NCI-H510A (cell line): ENCODE measurements around the gene DIAPH2.

Source experiments
- DNase-seq: peaks from one replicate; lab custom pipeline; 2025; lab: John Stamatoyannopoulos, UW

DIAPH2 gene

DNA sequence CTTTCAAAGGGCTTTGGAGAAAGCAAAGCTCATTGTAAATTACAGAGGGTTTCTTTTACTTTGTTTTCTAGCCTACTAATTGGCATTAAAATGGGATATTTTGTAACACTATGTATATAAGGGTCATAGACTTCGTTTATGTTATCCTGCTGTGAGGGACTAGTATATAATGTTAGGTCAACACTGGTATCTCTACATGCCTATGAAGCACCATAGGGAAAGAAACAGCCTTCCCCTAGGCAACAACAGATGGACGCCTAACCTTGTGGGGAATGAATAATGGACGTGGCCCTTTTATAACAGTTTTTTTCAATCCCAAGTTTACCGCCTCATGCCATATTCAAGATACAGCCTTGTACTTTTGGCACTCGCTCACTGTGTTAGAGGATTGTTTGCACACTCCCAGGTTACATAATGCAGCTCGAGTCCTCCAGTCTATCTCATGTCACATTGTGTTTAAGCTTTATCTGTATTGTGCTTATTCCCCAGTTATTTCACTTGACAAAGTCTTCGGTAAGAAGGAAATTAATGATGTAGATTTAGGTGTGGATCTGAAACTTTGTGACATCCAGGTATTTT is 910.1 kb downstream of the DIAPH2 start:
- no peak for DNase-seq

DNA sequence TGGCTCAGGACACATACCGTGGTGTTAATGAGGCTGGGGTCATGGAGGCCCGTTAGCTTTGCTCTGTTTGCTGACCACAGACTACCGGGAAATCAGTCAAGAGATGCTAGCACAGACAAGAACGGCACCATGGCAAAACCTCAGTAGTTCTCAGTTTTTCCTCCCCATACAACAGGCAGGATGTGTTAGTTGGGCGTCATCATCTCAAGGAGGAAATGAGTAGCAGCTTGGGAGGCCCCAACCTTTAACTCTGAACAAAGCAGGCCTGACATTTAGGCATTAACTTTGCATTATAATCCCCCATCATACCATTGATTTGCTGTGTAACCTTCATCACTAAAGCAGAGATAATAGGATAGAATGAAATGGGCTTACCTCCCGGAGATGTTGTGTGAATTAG is 913.3 kb downstream of the DIAPH2 start:
- DNase-seq, result no peak

DNA sequence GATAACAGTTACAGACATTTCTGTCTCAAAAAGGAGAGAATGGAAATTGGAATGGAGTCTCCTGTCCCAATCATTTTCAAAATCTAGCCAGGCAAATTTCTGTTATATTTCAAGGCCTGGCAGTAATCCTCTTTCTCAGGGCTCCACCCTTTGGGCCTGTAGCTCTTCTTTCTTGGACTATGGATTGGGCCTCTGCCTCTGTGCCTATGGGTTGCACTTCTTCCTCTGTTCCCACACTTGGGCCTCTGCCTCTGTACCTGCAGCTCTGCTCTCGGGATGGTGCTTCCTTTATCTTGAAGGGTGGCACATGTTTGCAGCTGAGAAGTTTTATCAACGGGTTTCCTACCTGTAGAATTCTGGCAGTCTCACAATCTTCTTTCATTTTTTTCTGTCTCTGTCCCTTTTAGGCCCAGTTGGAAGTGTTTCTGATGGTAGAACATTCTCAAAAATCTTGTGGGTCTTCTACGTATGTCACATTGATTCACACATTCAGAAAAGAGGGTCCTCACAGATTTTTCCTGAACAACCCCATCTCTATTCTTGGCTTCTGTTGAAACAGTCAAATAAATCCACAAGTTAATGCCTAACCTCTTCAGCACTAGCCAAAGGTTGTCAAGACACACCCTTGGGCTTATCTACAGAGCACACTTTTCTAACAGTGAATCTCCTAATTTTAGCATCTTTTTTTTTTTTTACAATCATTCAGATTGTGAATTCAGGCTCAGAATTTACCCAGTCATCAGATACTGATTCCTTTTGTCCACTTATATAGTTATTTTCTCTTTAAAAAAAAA is 918.0 kb downstream of the DIAPH2 start:
- DNase-seq, result no peak

DNA sequence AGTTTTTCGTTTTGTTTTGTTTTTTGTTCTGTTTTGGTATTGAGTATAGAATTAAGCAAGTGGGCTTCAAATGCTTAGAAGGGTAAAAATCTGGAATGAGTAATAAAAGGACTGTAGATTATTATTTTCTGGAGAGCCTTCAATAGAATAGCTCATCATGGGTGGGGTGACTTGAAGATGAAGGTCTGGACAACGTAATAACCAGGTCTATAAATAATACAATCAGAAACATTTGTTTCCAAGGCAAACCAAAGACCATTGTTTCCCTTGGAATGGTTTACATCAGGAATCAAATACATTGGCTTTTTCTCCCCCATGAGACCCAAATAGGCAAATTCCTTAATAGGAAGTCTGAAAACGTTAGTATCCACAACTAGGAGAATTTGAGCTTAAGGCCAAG is 920.6 kb downstream of the DIAPH2 start:
- DNase-seq, result no peak

DNA sequence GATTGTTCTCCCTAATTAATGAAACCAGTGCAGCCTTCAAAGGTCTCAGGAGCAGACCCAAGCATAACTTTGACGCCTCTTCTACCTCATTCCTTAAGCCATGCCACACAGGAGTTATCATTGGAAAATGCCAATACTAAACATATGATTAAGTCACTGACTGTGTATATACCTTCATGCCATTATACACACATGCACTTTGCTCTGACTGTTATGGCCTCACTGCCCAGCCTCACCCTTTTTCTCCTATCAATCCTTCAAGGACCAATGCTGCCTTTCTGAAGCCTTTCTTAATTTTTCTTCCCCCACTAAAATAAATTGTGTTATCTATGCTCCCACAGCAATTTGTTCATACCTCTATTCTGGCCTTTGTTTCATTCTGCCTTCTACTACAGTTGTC is 924.7 kb downstream of the DIAPH2 start:
- DNase-seq, result no peak

DNA sequence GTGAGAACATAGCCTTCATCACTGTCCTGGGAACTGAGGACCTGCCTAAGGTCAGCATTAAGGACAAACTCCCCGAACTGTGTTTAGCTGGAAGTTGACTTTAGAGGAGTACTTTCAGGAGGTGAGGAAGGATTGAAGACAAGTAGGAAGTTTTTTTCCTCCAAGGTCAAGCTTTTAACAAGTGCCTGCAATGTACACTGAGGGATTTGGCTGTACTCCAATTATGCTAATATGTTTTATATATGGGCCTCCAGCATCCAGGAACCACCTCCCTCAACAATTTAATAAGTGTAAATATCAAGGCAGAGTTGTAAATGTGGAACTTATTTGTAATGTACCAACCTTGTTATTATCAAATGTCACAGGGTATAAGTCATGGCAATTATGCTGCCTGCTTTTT is 925.3 kb downstream of the DIAPH2 start:
- DNase-seq, result no peak

DNA sequence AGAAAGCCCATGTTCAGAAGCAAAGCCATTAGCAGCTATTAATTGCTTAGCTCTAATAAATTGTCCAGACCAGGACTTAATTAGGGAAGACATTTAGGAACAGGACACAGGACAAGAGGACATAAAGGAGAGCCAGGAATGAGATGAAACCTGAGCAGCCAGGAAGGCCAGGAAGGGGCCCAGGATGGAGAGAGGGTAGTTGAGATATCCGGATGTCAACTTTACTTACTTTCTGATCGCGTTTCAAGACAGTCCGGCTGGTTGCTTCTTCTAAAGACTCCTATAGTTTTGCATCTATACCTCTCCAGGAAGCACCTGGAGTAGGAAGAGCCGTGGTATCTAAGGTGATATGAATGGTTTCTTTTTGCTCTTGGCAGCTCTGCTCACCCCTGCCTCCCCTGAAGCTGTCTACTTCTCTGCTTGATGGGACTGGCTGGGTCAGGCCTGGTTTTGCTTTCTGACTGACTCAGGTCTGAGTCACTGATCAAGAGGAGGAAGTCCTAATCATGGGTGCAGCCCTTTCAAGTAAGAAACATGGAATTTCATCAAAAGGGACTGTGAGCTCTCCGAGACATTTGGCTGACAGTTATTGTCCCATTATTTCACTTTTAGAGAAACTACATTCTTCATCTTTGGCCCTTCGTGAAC is 932.4 kb downstream of the DIAPH2 start:
- DNase-seq, result no peak

DNA sequence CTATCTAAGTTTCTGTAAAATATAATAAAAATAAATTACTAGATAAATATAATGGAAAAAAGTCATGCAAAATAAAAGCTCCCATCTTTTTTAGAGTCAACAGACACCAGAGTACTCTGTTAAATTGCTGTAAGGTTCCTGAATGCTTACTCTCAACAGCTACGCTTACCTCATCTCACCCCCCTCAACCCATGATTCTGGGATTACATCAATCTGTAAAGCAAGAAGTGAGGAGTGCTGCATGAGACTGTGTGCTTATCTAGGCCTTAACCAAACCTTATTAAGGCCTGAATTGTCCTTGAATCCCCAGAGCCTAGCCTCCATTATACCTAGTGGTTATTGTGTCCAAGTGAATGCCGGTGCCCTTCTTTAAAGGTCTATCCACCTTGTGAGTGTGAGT is 934.9 kb downstream of the DIAPH2 start:
- no peak for DNase-seq

DNA sequence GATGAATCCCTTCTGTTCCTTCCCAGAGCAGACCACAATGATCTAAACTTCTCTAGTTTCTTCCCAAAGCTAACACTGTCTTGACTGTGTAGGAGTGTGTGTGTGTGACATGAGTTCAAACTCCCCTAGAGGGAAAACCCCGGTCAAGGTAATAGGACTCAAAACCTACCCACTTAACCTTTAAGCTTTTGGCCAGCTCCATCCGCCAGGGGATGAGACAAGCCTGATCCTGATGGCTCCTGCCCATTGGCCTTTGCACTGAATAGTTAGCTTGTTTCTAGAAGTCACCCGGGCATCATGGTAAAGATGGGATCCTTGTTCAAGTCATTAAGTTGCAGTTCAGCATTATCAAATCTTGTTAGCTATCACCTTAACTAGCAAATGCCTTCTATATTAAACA is 937.5 kb downstream of the DIAPH2 start:
- DNase-seq, result no peak

DNA sequence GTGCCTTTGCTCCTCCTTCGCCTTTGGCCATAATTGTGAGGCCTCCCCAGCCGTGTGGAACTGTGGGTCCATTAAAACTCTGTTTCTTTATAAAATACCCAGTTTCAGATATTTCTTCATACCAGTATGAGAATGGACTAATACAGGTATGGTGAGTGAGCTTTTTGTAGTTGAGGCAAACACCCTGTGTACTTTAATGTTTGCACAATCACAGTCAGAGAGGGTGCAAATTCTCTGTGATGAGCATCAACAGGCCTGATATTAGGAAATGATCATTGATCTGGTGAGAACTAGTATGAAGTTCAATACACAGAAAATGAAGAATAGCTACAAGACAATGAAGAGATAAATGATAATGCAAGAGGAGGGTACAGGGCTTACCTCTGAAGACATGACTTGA is 943.7 kb downstream of the DIAPH2 start:
- DNase-seq, result no peak

DNA sequence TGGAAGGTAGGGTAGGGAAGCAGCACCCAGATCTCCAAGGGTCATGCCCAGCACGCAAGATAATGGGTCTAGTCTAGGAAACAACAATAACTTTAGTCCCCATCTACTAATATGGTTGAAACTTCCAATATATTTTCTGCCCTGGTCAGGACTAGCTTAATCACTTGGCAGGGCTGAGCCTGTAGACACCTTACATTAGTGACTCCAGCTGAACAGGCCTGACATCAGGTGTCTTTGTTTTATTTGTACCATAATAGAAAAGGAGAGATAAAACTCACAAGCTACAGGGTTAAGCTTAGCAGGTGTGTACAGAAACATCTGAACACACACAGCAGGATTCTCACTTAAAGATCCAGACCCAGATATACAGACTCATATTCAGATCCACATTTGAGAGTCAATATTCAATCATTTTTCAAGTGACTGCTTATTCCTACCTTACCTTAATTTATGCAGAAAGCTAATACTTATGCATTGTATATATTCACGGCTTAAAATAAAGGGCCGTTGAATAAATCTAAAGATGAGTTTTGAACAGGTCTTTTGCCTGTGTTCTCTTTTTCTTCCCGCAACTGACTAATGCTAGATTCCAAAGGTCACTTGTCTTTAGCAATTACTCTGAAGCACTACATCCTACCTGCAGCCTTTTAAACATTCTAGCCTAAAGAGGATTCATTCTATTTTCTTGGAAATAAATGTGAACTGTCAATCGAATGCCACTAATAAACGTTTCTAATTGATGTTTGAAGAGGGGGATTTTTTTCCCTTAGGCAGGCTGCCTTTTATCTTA is 944.4 kb downstream of the DIAPH2 start:
- no peak for DNase-seq

DNA sequence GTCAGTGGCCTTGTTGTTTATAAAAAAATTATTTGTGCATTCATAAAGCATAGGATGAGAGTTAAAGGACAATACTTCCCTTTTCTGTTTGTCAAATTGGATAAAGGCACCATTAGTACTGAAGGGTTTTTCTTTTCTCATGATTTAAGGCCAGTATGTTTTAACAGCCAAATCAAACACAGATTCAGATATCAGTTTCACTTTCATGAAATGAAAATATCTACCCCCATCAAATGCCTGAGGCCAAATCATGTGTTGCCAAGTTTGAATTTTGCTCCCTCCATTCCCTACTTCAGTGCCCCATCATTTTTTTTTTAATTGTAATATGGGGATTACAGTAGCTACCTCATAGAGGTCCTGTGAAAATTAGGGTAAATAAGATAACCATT is 944.9 kb downstream of the DIAPH2 start:
- DNase-seq, result no peak

DNA sequence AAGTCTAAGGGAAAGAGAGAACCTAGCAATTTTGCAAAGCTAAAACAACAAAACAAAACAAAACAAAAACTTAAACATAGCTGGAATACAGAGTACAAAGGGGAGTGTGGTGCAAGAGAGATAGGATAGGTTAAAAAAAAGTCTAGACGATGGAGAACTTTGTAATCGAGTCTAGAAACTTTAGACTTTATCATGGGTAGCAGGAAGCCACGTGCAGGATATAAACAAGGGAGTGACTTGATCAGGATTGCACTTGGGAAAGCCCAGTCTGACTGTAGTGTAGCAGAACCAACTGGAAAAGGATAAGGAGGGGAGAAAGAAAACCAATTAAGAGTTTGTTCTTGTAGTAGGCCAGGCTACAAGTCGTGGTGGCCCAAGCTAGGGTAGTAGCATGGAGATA is 949.2 kb downstream of the DIAPH2 start:
- DNase-seq, result no peak

DNA sequence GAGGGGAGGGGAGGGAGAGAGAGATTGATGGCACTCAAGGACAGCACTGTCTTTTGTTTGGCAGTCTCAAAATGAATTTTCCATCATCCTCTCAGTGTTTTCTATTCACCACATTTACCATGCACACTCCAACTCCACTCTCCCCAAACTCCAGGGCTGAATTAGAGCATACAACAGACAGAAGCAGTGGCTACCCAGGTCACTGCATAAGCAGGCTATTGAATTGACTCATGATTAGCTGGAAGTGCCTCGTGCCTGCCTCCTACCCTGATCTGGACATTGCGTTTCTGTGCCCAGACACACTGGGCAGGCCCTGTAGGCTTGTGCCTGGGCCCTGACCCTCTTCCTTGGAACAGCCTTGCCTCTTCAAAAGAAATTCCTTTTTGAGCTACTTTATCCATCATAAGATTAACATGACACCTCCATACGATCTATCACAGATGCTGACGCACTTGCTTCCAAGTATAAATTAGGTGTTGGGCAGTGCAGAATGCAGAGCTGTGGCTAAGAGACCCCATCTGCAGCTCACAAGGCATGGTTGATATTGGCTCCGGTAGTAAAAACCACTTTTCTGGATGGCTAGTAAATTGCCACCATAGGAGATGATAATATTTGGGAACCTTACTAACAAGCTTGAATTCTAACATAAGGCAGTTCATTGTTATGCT is 952.0 kb downstream of the DIAPH2 start:
- no peak for DNase-seq

DNA sequence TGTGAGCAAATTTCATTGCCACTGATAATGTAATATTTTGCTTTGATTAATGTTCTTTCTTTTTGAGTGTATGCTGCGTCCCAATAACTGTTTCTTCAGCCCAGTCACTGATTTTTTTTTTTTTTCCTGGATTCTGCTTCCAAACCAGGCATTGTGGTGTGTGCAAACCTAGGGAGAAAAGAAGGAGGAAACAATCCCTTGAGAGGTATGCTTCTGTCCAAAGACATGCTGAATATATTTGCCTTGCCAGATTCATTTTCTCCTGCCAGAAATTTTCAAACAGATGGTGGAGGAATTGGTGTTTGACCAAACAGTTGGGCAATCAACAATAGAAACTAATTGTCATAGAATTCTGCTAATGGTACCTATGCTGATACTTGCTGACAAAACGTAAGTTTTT is 952.6 kb downstream of the DIAPH2 start:
- DNase-seq, result no peak

DNA sequence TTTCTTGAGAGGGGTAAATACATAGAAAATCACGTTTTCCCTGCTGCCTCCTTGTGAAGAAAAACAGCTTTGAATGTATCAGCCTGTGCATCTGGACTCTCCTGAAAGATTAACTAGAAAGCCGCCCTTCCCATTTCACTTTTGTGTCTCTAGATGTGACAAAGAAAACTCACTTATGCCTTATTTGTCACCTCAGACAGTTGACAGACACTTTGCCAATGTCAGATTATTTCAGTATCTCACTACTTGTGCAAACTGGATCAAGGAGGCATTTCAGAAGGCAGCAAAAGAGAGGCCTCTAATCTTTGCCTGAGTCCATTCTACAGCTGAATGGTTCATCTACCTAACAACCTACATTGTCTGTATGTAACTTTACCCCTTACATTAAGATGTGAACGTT is 954.0 kb downstream of the DIAPH2 start:
- no peak for DNase-seq

DNA sequence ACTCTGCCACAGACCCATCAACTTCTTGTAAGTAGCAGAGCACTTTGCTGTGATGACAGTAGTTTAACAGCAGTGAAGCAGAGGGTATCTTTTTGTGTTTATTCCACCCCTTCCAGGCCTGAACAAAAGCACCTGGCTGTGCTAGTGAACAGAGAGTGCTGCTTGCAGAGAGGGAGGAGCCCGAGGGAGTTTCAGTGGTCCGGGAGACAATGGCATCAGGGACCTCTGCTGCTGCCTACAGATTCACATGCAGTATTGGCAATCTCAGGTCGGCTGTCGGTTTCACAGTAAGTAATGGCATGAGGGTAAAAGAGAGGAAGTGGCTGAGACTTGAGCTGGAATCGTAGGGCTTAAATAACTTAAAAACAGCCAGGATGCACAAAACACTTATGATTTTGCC is 954.9 kb downstream of the DIAPH2 start:
- no peak for DNase-seq
